PC-3 (cell line): ENCODE measurements around the gene ARHGEF2.

Experiments
- CTCF ChIP-seq: fragments of 300-600 bp; sonication (generic); conservative IDR thresholded peaks from 2 replicates; pipeline ENCODE4 v1.5.1; 2017; ENCODE audit warnings: antibody characterized with exemption, low read depth, mild to moderate bottlenecking, low read length
- EZH2 ChIP-seq: fragments of 300-600 bp; sonication (generic); IDR thresholded peaks from one replicate; pipeline ENCODE4 v1.6.1; 2017; ENCODE audit warnings: antibody characterized with exemption, mild to moderate bottlenecking, low read length; ENCODE audit not compliant: unreplicated experiment

GRCh38 chr1:155909894-155910293, 68.5 kb downstream of the ARHGEF2 start:
- TF ChIP-seq EZH2 = no peak
- no peak for TF ChIP-seq CTCF
